Activated CD8-positive, alpha-beta memory T cell treated with anti-CD3 and anti-CD28 coated beads for 36 hours (primary cell): ENCODE measurements around the gene UCKL1. TPM values are rescaled to one million over a fixed set of nuclear protein-coding genes. Genes with fewer than 3 reads are reported as not detected.
"Not testable (repeated sequence)": the region's sequence is repeated elsewhere in the genome, so short reads cannot be mapped to it uniquely, and the experiment has no call there.

ENCODE experiments used
- CTCF ChIA-PET: fragments of 350-600 bp; sonication (Branson Sonifier 250); formaldehyde crosslinking; loops from one replicate; lab custom pipeline; 2021; ENCODE audit warnings: antibody characterized with exemption; lab: Charles Lee
- POLR2A ChIA-PET: fragments of 350-600 bp; sonication (Branson Sonifier 250); formaldehyde crosslinking; loops from one replicate; lab custom pipeline; 2021; ENCODE audit warnings: antibody characterized with exemption; lab: Charles Lee
- total RNA-seq, 2 experiments: library from RNA; stranded (reverse); gene quantifications; one replicate each; pipeline ENCODE4 v1.2.3, GENCODE V29; 2021

The UCKL1 gene
- total RNA-seq, 2 experiments from 2014 or later, result 32.9 to 35.2 TPM

DNA sequence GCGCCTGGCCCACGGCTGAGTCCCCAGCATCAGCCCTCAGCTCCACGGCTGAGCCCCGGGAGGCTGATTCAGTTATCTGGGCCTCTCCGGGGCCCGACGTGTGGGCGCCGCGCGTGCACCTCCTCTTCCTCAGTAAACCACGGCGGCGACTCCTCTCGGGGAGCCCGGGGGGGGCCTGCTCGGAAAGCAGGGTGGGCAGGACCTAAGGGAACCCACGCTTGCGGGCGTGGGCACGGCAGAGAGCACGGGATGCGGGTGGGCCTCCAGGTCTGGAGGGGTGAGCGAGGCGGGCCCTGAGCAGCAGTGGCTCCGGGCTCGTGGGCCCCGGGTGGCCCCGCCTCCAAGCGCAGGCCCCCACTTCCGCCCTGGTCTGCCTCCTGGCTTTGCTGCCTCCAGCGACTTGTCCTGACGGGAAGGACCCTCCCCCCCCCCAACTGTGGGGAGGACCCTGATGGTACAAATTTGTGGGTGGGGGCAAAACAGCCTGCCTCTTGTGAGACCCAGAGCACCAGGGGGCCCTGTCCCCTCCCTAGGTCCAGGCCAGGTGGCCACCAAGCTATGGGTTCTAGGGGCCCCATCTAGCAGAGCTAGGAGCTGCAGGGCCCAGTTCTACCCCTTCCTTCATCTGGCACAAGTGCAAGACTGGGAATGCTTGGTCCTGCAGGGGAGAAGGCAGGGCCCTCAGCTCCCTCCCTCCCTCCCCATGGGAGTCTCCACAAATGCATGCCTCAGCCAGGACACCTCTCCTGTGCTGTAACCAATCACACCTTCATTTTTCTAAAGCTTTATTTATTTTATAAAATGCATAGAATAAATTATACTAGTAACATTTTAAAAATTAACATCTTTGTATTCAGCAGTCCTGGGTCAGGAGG lies 16.9 kb downstream of the UCKL1 start:
- CTCF ChIA-PET, result no interaction called here
- POLR2A ChIA-PET, result no interaction called here

DNA sequence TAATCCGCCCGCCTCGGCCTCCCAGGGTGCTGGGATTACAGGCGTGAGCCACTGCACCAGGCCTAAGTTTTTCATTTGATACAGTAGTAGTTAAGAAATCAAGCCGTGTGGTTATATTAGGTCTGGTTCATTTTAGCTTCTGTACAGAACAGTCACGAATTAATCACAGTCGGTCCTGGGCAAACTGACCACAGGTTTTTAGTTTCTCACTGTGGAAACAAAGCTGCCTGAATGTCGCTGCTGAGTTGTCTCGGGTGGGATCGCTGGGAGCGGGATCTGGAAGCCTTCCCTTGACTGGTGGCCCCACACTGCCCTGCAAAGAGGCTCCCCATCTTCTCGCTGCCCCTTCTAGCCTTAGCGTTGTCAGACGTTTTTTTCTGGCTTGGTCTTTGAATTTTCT lies 18.6 kb downstream of the UCKL1 start:
- CTCF ChIA-PET, result no interaction called here
- POLR2A ChIA-PET, result interaction anchor here (0.6 kb wide), 1 partner anchor 246 kb away, joined by 5 read pairs; no protein-coding TSS in a partner anchor

DNA sequence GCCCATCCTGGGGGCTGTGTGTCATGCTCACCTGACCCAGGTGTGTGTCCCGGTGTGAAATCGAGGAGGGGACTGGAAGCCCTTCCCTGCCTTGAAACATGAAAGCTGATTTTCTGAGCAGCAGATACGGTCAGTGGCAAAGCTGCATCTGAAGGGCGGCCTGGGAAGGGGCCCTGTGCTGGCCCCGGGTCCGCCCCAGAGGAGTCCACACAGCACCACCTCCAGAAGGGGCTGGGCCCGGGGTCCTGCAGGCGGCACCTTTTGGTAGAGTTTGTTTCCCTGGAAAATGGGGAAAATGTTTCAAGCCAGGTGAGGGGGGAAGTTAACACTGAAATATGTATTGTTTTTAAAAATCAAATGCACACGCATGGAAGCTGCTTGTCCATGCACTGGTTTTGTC lies 20.8 kb downstream of the UCKL1 start:
- POLR2A ChIA-PET, result no interaction called here
- CTCF ChIA-PET, result interaction anchor here (1.0 kb wide), 1 partner anchor 122 kb away, joined by 5 read pairs; no protein-coding TSS in a partner anchor

DNA sequence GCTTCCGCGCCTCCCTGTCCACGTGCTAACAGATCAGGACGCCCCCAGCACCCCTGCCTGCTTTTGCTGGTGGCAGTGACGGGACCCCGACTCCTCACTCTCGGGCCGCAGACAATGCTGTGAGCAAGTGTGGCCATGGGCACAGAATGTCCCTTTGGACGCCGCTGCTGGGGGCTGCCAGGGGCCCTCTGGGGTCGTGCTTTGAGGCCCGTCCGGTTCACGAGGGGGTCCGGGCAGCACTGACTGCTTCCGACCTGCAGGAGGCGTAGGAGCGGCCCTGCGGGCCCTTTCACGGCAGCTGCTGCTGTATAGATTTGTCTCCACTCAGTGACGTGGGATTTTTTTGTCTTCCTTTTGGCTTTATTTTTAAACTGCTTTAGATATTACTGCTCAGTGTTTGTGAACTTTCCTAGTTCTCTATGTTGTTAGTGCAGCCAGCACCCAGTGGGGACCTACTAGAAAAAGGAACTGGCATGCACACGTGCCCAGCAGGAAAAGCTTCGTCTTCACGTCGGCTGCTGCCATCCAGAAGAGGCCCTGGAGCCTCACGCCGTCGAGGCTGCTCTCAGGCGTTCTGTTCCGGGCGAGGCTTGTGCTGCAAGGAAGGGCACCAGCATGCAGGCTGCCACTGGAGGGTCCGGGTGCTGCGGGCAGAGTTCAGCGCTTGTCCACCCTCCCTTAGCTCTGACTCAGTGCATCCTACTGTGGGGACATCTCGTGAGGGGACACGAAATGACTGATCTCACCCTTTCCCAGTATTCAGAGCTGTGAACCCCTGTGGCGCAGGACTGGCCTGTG lies 21.7 kb downstream of the UCKL1 start:
- ChIA-PET CTCF (interaction anchor here (1.0 kb wide), 1 partner anchor 123 kb away, joined by 5 read pairs; no protein-coding TSS in a partner anchor), POLR2A (no interaction called here)

DNA sequence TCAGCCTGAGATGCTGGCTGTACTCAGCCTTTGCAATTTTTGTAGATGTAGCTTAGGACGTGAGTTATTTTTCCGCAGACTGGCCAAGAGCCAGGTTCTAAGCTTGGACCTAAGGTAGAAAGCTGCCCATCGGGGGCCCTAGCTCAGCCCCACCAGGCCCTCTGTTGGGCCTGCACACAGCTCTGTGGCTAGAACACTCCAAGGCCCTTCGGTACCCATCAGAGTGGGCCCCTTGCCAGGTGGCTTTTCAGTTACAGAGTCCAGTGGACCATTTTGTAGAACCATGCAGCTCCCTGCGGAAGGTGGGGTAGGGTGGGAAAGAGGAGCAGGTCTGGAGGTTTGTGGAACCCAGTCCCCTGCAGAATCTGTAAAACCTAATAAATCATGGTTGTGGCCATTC lies 22.6 kb downstream of the UCKL1 start:
- CTCF ChIA-PET, result interaction anchor here (0.9 kb wide), 1 partner anchor 40 kb away, joined by 3 read pairs; no protein-coding TSS in a partner anchor

DNA sequence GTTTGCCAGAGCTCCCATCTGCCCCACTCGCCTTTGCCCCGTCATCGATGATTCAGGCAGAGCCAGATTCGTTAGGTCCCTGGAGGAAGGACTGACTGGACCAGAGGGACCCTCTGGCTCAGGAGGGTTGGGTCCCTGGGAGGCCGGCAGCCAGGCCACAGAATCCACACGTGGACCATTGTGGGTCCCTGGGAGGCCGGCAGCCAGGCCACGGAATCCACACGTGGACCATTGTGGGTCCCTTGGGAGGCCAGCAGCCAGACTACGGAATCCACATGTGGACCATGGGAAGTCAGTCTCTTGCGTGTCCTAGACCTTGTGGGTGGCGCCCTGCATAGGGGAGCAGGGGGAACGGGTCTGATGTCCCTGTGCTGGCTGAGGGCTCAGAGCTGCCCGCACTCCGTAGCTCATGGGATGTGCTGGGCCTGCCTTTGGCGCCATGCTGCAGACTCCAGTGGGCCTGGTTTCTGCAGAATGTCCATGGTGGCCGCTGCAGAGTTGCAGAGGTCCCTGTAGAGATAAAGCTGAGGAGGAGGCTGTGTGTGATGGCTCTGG lies 23.5 kb downstream of the UCKL1 start:
- POLR2A ChIA-PET, result no interaction called here
- CTCF ChIA-PET, result interaction anchor here (0.6 to 0.9 kb wide), 2 partner anchors 41 to 279 kb away, joined by 3 to 4 read pairs; partner anchors contain the start of gene STMN3

More for the DNA sequence above, 22.6 kb downstream of the UCKL1 start:
- POLR2A ChIA-PET, result interaction anchor here (0.5 kb wide), 1 partner anchor 32 kb away, joined by 4 read pairs; no protein-coding TSS in a partner anchor

DNA sequence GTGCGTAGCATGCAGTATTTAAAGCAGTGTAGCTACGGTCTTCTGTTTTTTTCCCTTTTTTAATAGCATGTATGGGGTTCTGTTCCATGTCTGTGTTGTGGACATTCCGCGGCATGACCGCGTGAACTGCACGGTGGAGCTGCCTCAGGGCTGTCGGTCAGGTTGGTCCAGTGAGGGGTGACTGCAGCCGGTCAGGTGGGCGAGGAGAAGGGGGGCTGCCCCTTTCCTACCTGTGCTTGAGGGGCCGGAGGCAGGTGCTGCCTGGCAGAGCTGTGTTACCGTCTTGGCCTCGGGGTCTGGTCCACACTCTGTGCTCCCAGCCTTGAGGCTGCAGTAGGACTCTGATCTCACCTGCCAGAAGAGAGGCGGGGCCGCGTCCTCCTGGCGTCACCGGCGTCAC lies 24.5 kb downstream of the UCKL1 start:
- CTCF ChIA-PET, result no interaction called here
- POLR2A ChIA-PET, result no interaction called here

DNA sequence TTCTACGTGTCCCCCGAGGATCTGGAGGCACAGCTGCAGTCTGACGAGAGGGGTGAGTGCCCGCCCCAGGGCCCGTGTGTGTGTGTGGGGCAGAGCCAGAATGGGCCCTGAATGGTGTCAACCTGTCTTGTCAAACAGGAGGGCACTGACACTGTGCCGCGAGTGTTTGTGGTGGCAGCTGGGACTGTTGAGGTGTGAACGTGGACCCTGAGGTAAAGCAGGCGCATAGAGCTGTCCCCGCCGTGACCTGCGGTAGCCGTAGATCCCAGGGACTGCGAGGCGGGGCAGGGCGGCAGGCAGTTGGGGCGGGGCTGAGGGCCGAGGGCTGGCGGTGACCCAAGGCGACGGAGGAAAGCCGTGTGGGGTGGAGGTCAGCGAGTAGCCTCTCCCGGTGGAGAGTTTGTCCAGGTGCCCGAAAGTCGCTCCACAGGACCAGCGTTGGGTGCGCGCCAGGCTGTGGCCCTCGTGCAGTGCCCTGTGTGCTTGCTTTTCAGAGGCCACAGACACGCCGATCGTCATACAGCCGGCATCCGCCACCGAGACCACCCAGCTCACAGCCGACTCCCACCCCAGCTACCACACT lies 25.2 kb downstream of the UCKL1 start:
- CTCF ChIA-PET, result no interaction called here
- POLR2A ChIA-PET, result no interaction called here

DNA sequence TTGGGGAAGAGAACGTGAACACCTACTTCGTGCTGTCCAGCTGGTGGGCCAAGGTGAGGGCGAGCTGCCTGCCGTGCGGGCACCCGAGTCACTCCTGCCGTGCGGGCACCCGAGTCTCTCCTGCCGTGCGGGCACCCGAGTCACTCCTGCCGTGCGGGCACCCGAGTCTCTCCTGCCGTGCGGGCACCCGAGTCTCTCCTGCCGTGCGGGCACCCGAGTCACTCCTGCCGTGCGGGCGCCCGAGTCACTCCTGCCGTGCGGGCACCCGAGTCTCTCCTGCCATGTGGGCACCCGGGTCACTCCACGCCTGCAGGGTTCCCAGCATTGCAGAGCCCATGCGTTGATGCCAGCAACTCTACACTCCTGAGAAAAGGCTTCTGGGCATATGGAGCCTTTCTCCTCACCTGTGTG lies 26.7 kb downstream of the UCKL1 start:
- CTCF ChIA-PET, result interaction anchor here (0.7 kb wide), 1 partner anchor 305 kb away, joined by 4 read pairs; no protein-coding TSS in a partner anchor

DNA sequence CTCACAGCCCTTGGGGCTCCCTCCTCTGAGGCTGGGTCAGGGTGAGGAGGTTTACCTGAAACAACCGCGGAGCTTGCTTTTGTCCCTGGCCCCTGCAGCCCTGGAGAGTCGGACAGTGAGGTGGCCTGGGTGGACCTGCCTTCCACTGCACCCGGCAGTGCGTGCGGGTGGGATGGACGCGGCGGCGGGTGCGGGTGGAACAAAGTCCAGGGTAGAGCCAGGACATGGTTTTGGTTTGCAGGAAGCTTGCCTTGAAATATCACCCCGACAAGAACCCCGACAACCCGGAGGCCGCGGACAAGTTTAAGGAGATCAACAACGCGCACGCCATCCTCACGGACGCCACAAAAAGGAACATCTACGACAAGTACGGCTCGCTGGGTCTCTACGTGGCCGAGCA lies 27.1 kb downstream of the UCKL1 start:
- CTCF ChIA-PET, result interaction anchor here (0.7 kb wide), 1 partner anchor 305 kb away, joined by 4 read pairs; no protein-coding TSS in a partner anchor

More for the DNA sequence above, 26.7 kb downstream of the UCKL1 start:
- POLR2A ChIA-PET, result not testable (repeated sequence)

DNA sequence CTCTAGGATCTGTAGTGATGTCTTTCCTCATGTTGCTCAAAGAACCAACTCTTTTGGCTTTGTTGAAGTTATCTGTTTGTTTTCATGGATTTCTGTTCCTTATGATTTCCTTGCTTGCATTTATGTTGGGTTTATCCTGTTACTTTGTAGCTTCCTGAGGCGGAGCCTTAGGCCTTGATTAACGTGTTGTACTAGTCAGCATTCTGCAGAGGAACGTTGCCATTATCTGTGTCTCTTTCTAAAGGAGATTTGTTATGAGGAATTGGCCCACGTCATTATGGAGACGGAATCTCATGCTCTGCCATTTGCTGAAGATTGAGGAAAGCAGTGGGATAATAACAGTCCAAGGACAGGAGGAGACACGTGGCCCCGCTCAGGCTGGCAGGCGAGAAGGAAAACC lies 29.9 kb downstream of the UCKL1 start:
- CTCF ChIA-PET, result interaction anchor here (0.7 kb wide), 1 partner anchor 75 kb away, joined by 3 read pairs; no protein-coding TSS in a partner anchor

More for the DNA sequence above, 27.1 kb downstream of the UCKL1 start:
- POLR2A ChIA-PET, result no interaction called here

DNA sequence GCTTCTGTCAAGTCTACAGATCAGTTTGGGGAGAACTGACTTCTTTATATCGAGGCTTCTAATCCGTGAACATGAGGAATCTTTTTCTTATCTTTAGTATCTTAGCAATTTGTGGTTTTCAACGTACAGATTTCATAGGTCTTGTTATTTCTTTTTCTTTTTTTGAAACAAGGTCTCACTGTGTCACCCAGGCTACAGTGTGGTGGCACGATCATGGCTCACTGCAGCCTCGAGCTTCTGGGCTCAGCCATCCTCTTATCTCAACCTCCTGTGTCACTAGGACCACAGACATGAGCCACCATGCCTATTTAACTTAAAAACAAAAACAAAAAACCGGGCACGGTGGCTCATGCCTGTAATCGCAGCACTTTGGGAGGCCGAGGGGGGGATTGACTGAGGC lies 32.0 kb downstream of the UCKL1 start:
- ChIA-PET CTCF (no interaction called here), POLR2A (no interaction called here)

More for the DNA sequence above, 29.9 kb downstream of the UCKL1 start:
- POLR2A ChIA-PET, result no interaction called here

DNA sequence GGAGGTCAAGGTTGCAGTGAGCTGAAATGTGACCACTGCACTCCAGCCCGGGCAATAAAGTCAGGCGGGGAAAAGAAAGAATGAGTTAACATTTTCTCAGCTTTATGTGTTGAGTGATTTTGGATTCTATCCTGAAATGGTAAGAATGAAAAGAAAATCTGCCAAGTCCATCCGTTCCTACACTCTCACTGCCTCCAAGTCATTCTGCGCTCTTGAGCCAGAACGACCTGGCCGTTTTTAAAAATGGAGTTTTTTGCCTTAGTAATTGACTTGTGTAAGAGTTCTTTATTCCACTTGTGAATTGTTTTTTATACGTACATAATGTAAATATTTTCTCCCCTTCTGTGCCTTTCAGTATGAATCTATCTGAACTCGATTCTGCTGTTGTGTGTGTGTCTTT lies 32.6 kb downstream of the UCKL1 start:
- POLR2A ChIA-PET, result interaction anchor here (0.5 kb wide), 1 partner anchor 57 kb away, joined by 4 read pairs; no protein-coding TSS in a partner anchor
- CTCF ChIA-PET, result no interaction called here

DNA sequence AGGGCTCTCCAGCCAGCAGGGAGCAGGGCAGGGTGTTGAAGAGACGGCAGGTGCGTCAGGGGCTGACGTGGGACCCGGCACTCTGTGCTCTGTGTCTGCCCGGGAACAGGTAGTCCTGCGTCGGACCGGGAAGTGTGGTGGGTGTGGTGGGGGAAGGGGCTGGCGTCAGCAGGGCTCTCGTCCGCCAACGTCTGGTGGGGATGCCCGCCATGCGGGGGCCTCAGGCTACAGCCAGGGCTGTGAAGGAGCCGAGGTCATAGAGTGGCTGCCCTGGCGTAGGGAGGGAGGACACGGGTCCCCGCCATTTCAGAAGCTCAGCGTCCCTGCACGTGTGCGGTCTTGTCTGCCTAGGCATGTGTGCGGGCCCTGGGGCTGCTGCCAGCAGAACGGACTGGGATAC lies 36.0 kb downstream of the UCKL1 start:
- POLR2A ChIA-PET, result no interaction called here
- CTCF ChIA-PET, result no interaction called here

DNA sequence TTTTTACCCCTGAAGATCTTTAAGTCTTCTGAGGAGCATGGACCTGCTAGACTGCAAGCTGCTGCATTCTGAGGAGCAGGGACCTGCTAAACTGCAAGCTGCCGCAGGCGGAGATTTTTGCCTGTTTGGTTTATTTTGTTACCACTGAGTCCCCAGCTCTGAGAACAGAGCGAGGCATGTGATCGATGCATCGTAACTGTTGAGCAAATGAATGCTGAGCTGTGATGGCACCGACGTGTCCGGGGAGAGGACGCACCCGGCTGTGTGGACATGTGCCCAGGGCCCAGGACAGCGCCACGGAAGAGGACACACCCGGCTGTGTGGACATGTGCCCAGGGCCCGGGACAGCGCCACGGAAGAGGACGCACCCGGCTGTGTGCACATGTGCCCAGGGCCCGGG lies 37.1 kb downstream of the UCKL1 start:
- CTCF ChIA-PET, result no interaction called here
- POLR2A ChIA-PET, result no interaction called here

DNA sequence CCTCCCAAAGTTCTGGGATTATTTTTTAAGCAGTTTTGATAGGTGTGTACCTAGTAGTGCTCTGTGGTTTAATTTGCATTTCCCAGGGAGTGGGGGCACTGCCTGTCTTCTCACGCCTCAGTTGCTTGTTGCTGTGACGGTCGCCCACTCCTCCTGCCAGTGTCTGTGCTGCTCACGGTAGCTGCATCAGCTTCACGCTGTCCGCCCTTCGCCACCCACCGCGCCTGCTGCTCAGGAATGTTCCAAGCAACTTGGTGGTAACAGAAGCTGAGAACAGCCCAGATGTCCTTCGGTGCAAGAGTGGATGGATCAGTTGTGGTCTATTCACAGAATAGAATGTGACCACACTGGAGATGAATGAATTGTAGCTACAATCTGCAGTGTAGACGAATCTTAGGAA lies 38.4 kb downstream of the UCKL1 start:
- ChIA-PET CTCF (interaction anchor here (1.2 kb wide), 1 partner anchor 15 kb away, joined by 3 read pairs; no protein-coding TSS in a partner anchor), POLR2A (interaction anchor here (0.8 kb wide), 1 partner anchor 12 kb away, joined by 3 read pairs; no protein-coding TSS in a partner anchor)

DNA sequence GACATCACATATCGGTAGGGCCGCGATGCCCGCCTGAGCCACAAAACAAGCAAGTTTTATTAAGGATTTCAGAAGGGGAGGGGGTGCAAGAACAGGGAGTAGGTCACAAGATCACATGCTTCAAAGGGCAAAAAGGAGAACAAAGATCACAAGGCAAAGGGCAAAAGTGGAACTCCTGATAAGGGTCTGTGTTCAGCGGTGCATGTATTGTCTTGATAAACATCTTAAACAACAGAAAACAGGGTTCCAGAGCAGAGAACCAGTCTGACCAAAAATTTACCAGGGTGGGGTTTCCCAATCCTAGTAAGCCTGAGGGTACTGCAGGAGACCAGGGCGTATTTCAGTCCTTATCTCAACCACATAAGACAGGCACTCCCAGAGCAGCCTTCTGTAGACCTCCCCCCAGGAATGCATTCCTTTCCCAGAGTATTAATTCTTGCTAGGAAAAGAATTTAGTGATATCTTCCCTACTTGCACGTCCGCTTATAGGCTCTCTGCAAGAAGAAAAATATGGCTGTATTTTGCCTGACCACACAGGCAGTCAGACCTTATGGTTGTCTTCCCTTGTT lies 39.8 kb downstream of the UCKL1 start:
- CTCF ChIA-PET, POLR2A ChIA-PET: not testable (repeated sequence)

DNA sequence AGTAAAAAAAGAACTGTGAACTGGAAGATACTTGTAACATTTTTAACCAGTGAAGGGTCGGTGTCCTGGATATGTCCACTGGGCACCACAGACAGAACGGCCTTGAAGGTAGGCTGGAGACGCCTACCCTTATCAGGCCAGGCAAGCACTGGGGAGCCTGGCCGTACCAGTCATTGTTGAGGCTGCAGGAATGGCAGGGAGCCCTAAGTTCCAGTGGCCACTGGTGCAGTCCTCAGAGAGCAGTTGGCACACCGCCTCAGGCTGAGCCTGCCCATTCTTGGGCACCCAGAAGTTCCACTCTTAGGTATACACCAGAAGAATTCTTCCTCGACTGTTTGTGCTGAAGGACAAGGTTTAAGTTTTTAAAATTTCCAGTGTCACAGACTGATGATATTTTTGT lies 40.7 kb downstream of the UCKL1 start:
- POLR2A ChIA-PET, result interaction anchor here (0.6 kb wide), 1 partner anchor 26 kb away, joined by 4 read pairs; no protein-coding TSS in a partner anchor
- CTCF ChIA-PET, result no interaction called here
